ENCODE results near the gene SIN3B.
"Not testable (repeated sequence)": the region's sequence is repeated elsewhere in the genome, so short reads cannot be mapped to it uniquely, and the experiment has no call there.

The SIN3B gene

GRCh38 chr19:16790051-16790450 is 39.1 kb upstream of the SIN3B start:
- TF ChIP-seq CTCF (IDR thresholded peaks at IDR 0.05; ENCODE audit: unreplicated experiment in 3 of 3): no peak
- Mint-ChIP-seq H3K9me3 (peaks cover 23% of the 10 kb centered on the region), H3K27me3 (ENCODE audit: low read depth) (peaks cover 7% of the 10 kb centered on the region), H3K4me3 (no peak overlapping the region), H3K4me1 (no peaks in the 10 kb centered on the region), H3K27ac (no peak overlapping the region), H3K36me3 (ENCODE audit: low read depth) (no peaks in the 10 kb centered on the region)

GRCh38 chr19:16791942-16792341 is 37.3 kb upstream of the SIN3B start:
- no peak for TF ChIP-seq CTCF (IDR thresholded peaks at IDR 0.05; ENCODE audit: unreplicated experiment in 3 of 3)
- Mint-ChIP-seq H3K27ac (no peak overlapping the region), H3K9me3 (peaks cover 31% of the 10 kb centered on the region), H3K36me3 (ENCODE audit: low read depth) (no peaks in the 10 kb centered on the region), H3K4me1 (no peaks in the 10 kb centered on the region), H3K4me3 (no peak overlapping the region), H3K27me3 (ENCODE audit: low read depth) (peaks cover 4% of the 10 kb centered on the region)

- H3K36me3 Mint-ChIP-seq (ENCODE audit: low read depth): no peaks in the 10 kb centered on the region
- no peak for TF ChIP-seq CTCF (IDR thresholded peaks at IDR 0.05; ENCODE audit: unreplicated experiment in 3 of 3)
- H3K9me3 Mint-ChIP-seq: peaks cover 21% of the 10 kb centered on the region
- H3K27me3 Mint-ChIP-seq (ENCODE audit: low read depth): peaks cover 4% of the 10 kb centered on the region
- no peak overlapping the region for H3K4me3 Mint-ChIP-seq
- no peaks in the 10 kb centered on the region for H3K4me1 Mint-ChIP-seq
- no peak overlapping the region for H3K27ac Mint-ChIP-seq
These were observed 34.4 kb upstream of the SIN3B start for GRCh38 chr19:16794456-16795441.

- no peak for TF ChIP-seq CTCF (IDR thresholded peaks at IDR 0.05; ENCODE audit: unreplicated experiment in 3 of 3)
- Mint-ChIP-seq H3K36me3 (ENCODE audit: low read depth) (no peaks in the 10 kb centered on the region), H3K4me1 (no peaks in the 10 kb centered on the region), H3K9me3 (peaks cover 18% of the 10 kb centered on the region), H3K4me3 (no peak overlapping the region), H3K27me3 (ENCODE audit: low read depth) (peaks cover 4% of the 10 kb centered on the region), H3K27ac (no peak overlapping the region)
These were observed 33.5 kb upstream of the SIN3B start for GRCh38 chr19:16795731-16796130.

GRCh38 chr19:16797876-16798275 is 31.3 kb upstream of the SIN3B start:
- no peaks in the 10 kb centered on the region for H3K27me3 Mint-ChIP-seq (ENCODE audit: low read depth)
- H3K4me1 Mint-ChIP-seq: no peaks in the 10 kb centered on the region
- TF ChIP-seq CTCF (IDR thresholded peaks at IDR 0.05; ENCODE audit: unreplicated experiment in 3 of 3): no peak
- H3K4me3 Mint-ChIP-seq: no peak overlapping the region
- peaks cover 8% of the 10 kb centered on the region for H3K9me3 Mint-ChIP-seq
- no peak overlapping the region for H3K27ac Mint-ChIP-seq
- H3K36me3 Mint-ChIP-seq (ENCODE audit: low read depth): no peaks in the 10 kb centered on the region

- not testable (repeated sequence) for H3K27me3 Mint-ChIP-seq (ENCODE audit: low read depth); H3K9me3 Mint-ChIP-seq; H3K4me3 Mint-ChIP-seq; H3K4me1 Mint-ChIP-seq; H3K27ac Mint-ChIP-seq; H3K36me3 Mint-ChIP-seq (ENCODE audit: low read depth)
These were observed 30.9 kb upstream of the SIN3B start for GRCh38 chr19:16798326-16798725.
